HepG2 (cell line): ENCODE results near the gene TTLL13. TPM values are rescaled to one million over a fixed set of nuclear protein-coding genes. Genes with fewer than 3 reads are reported as not detected.

ENCODE experiments used
- ARID2 ChIP-seq: sonication (generic); formaldehyde crosslinking; IDR thresholded peaks from 2 replicates; pipeline ENCODE4 v1.8.1; 2022; ENCODE audit warnings: mild to moderate bottlenecking, missing genetic modification reagents, borderline replicate concordance
- BORCS8-MEF2B ChIP-seq: sonication (generic); formaldehyde crosslinking; IDR thresholded peaks from 2 replicates; pipeline ENCODE4 v1.8.0; 2022; ENCODE audit warnings: mild to moderate bottlenecking, missing genetic modification reagents
- CHD4 ChIP-seq: fragments of 200-600 bp; sonication (generic); IDR thresholded peaks from 2 replicates; pipeline ENCODE4 v1.7.0; 2017; ENCODE audit warnings: mild to moderate bottlenecking, low read length, borderline replicate concordance
- GABPB1 ChIP-seq: IDR thresholded peaks from 2 replicates; pipeline ENCODE4 v1.6.1; 2016; ENCODE audit warnings: mild to moderate bottlenecking, missing genetic modification reagents, moderate library complexity, missing compliant biosample characterization
- KMT2B ChIP-seq: IDR thresholded peaks from 2 replicates; pipeline ENCODE4 v1.6.1; 2016; ENCODE audit warnings: missing genetic modification reagents, missing compliant biosample characterization
- NCOA1 ChIP-seq: sonication (generic); formaldehyde crosslinking; IDR thresholded peaks from 2 replicates; pipeline ENCODE4 v1.9.0; 2021; ENCODE audit warnings: missing genetic modification reagents
- PHB2 ChIP-seq: fragments of 450-650 bp; IDR thresholded peaks from 2 replicates; pipeline ENCODE4 v1.6.1; 2018; ENCODE audit not compliant: partially characterized antibody
- PRMT3 ChIP-seq: sonication (generic); formaldehyde crosslinking; IDR thresholded peaks from 2 replicates; pipeline ENCODE4 v1.8.1; 2022; ENCODE audit warnings: low read depth, mild to moderate bottlenecking, moderate library complexity, missing genetic modification reagents, borderline replicate concordance
- RBM39 ChIP-seq: fragments of 200-400 bp; formaldehyde crosslinking; IDR thresholded peaks from one replicate; pipeline ENCODE4 v1.6.1; 2018; ENCODE audit warnings: antibody characterized with exemption, mild to moderate bottlenecking, low read depth, low read length; ENCODE audit not compliant: poor library complexity, severe bottlenecking
- RXRA ChIP-seq: sonication (generic); formaldehyde crosslinking; IDR thresholded peaks from 2 replicates; pipeline ENCODE4 v1.5.1; 2020; ENCODE audit warnings: missing genetic modification reagents
- SIN3A ChIP-seq: IDR thresholded peaks from 2 replicates; pipeline ENCODE4 v1.6.1; 2011; ENCODE audit warnings: low read depth, mild to moderate bottlenecking, control low read depth, low read length, borderline replicate concordance
- SNAPC2 ChIP-seq: sonication (generic); formaldehyde crosslinking; IDR thresholded peaks from 2 replicates; pipeline ENCODE4 v1.8.1; 2022; ENCODE audit warnings: mild to moderate bottlenecking, missing genetic modification reagents
- TBX2 ChIP-seq: sonication (generic); formaldehyde crosslinking; IDR thresholded peaks from 2 replicates; pipeline ENCODE4 v1.5.0; 2020; ENCODE audit warnings: missing genetic modification reagents, mild to moderate bottlenecking, borderline replicate concordance
- ZBTB25 ChIP-seq: IDR thresholded peaks from 2 replicates; pipeline ENCODE4 v1.6.1; 2018; ENCODE audit warnings: missing genetic modification reagents
- ZGPAT ChIP-seq: IDR thresholded peaks from 2 replicates; pipeline ENCODE4 v1.6.1; 2016; ENCODE audit warnings: mild to moderate bottlenecking
- ZNF142 ChIP-seq: sonication (generic); formaldehyde crosslinking; IDR thresholded peaks from 2 replicates; pipeline ENCODE4 v1.4.0; 2020; ENCODE audit warnings: missing genetic modification reagents
- ZNF20 ChIP-seq: sonication (generic); formaldehyde crosslinking; IDR thresholded peaks from 2 replicates; pipeline ENCODE4 v1.4.0; 2020; ENCODE audit warnings: mild to moderate bottlenecking, moderate library complexity, missing genetic modification reagents
- ZNF274 ChIP-seq: sonication (generic); formaldehyde crosslinking; IDR thresholded peaks from 2 replicates; pipeline ENCODE4 v1.5.1; 2020; ENCODE audit warnings: mild to moderate bottlenecking, missing genetic modification reagents
- ZNF329 ChIP-seq: sonication (generic); formaldehyde crosslinking; IDR thresholded peaks from 2 replicates; pipeline ENCODE4 v1.9.0; 2021; ENCODE audit warnings: low read depth, mild to moderate bottlenecking, missing genetic modification reagents
- ZNF713 ChIP-seq: sonication (generic); formaldehyde crosslinking; IDR thresholded peaks from 2 replicates; pipeline ENCODE4 v1.4.0; 2020; ENCODE audit warnings: mild to moderate bottlenecking, missing genetic modification reagents
- ZNF766 ChIP-seq: sonication (generic); formaldehyde crosslinking; IDR thresholded peaks from 2 replicates; pipeline ENCODE4 v1.5.0; 2020; ENCODE audit warnings: missing genetic modification reagents, borderline replicate concordance
- polyA plus RNA-seq, 8 experiments: library from polyadenylated mRNA; depleted of rRNA in 3 of 8; stranded (reverse) in 7 of 8; unstranded in 1 of 8; fragments of >200 nt; fragmentation: Illumina TruSeq in 4 of 8; extraction: Trizol in 4 of 8; gene quantifications; 2 replicates each; pipeline versions ENCODE4 v1.2.1 to v1.2.3, GENCODE V29; 2011 to 2016; ENCODE audit warnings: low read depth in 4 of 8, missing spikeins in 1 of 8, mixed read lengths in 1 of 8; ENCODE audit not compliant: insufficient read depth in 1 of 8
- total RNA-seq, 5 experiments: library from RNA; depleted of rRNA; stranded (reverse); fragments of >200 nt; fragmentation: Illumina TruSeq; extraction: Trizol; gene quantifications; 2 replicates each; pipeline ENCODE4 v1.2.3, GENCODE V29; 2016; ENCODE audit warnings: low read depth in 1 of 5

Gene TTLL13
- total and polyA plus RNA-seq, 2 of the 13 experiments (the other 11 are each of a cell fraction or from before 2014, with no cell fraction given), result 0.07 to 0.29 TPM

GRCh38 chr15:90201130-90201943 is 48.0 kb upstream of the TTLL13 start, which contains the start of gene SEMA4B (continued):
- TF ChIP-seq NCOA1 (CRISPR knock-in tag) (no peak), TBX2 (peak; percentile 8; the same call in 1 of the 2 replicates), BORCS8-MEF2B (peak; percentile 71), ZNF766 (CRISPR knock-in tag) (peak; percentile 22; the same call in 1 of the 2 replicates), ZNF20 (no peak), ZBTB25 (CRISPR knock-in tag) (no peak), SIN3A (0 out of 2 replicates have a peak, but pooled peaks have one; percentile 27), PRMT3 (CRISPR knock-in tag) (no peak), ZNF329 (no peak), CHD4 (no peak), ZNF142 (CRISPR knock-in tag) (no peak), KMT2B (CRISPR knock-in tag) (0 out of 2 replicates have a peak, but pooled peaks have one; percentile 6), ZNF713 (CRISPR knock-in tag) (peak; percentile 9; the same call in 1 of the 2 replicates), RBM39 (peak; percentile 16), ZNF274 (no peak; the same call in 1 of the 2 replicates), ARID2 (CRISPR knock-in tag) (no peak), SNAPC2 (CRISPR knock-in tag) (0 out of 2 replicates have a peak, but pooled peaks have one; percentile 41), GABPB1 (peak; percentile 81), ZGPAT (peak; percentile 60; the same call in 1 of the 2 replicates), PHB2 (no peak), RXRA (CRISPR knock-in tag) (no peak; the same call in 1 of the 2 replicates)
